ENCODE measurements around the gene PLXDC1. TPM values are rescaled to one million over a fixed set of nuclear protein-coding genes. Genes with fewer than 3 reads are reported as not detected.

Gene PLXDC1
- total RNA-seq, 1 experiment from 2014 or later = not detected

DNA sequence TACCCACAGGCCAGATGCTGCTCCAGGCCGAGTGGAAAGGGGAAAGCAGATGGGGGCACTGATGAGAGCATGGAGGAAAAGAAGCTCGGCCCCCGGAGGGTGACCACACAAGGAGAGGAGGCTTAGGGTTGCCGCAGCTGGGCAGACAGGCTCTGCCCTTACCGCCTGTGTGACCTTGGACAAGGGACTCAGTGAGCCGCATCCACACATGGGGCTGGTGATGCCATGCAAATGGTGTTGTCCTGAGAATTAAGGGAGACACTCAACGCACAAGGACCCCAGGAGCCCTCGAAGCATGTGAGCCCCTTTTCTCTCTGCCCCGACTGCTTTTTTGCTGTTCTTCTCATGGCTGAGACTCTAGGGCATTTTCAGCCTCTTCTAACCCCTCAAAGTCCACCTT lies 61.0 kb downstream of the PLXDC1 start:
- no TSS peak for BruUV-seq (replicated peaks)
- DNase-seq (ENCODE audit: low read depth, low spot score) (no peak), ATAC-seq (no peak)
- no peaks in the 10 kb centered on the region for H3K9me3 ChIP-seq (ENCODE audit: control insufficient read depth, insufficient read depth, low read depth, low read length)
- H3K4me3 ChIP-seq (ENCODE audit: low read depth in 2 of 2, low read length in 2 of 2) = no peak overlapping the region
- in situ Hi-C loops (cut with HindIII; ENCODE audit: low pct_unique_long_range_greater_than_20kb, low sequenced_read_pairs) (no loop called here), intact Hi-C loops (cut with micrococcal nuclease; ENCODE audit: unreplicated experiment) (no loop called here)
- no peaks in the 10 kb centered on the region for H3K4me1 ChIP-seq (ENCODE audit: control insufficient read depth, insufficient read depth, low read length)
- H3K36me3 ChIP-seq (ENCODE audit: control insufficient read depth, insufficient read depth, low read length) = no peaks in the 10 kb centered on the region
- CTCF ChIA-PET = no interaction called here
- POLR2A ChIA-PET = no interaction called here
- TF ChIP-seq, protein P1, sequence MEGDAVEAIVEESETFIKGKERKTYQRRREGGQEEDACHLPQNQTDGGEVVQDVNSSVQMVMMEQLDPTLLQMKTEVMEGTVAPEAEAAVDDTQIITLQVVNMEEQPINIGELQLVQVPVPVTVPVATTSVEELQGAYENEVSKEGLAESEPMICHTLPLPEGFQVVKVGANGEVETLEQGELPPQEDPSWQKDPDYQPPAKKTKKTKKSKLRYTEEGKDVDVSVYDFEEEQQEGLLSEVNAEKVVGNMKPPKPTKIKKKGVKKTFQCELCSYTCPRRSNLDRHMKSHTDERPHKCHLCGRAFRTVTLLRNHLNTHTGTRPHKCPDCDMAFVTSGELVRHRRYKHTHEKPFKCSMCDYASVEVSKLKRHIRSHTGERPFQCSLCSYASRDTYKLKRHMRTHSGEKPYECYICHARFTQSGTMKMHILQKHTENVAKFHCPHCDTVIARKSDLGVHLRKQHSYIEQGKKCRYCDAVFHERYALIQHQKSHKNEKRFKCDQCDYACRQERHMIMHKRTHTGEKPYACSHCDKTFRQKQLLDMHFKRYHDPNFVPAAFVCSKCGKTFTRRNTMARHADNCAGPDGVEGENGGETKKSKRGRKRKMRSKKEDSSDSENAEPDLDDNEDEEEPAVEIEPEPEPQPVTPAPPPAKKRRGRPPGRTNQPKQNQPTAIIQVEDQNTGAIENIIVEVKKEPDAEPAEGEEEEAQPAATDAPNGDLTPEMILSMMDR (IDR thresholded peaks at IDR 0.05) = no peak
- no peaks in the 10 kb centered on the region for H3K27me3 ChIP-seq (ENCODE audit: control insufficient read depth, insufficient read depth, low read length)
- H3K27ac ChIP-seq (ENCODE audit: low read length) = no peak overlapping the region

DNA sequence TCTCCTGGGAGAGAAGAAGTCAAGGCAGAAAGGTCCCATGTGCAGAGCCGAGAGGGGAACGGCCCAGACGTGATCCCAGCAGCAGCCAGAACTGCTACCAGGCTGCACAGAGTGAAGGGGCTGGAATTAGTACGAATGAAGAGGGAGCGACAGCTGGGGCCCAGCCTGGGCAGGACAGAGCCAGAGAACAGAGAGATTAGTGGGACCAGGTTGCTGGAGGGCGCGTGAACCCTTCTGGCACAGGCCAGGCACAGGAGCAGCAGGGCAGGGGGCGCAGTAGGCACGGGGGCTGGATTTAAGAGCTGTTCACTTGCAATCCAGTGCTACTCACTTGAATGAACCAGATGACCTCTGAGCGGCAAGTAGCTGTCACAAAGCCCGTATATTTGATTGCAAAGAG lies 66.9 kb downstream of the PLXDC1 start:
- no peak for ATAC-seq
- POLR2A ChIA-PET = no interaction called here

DNA sequence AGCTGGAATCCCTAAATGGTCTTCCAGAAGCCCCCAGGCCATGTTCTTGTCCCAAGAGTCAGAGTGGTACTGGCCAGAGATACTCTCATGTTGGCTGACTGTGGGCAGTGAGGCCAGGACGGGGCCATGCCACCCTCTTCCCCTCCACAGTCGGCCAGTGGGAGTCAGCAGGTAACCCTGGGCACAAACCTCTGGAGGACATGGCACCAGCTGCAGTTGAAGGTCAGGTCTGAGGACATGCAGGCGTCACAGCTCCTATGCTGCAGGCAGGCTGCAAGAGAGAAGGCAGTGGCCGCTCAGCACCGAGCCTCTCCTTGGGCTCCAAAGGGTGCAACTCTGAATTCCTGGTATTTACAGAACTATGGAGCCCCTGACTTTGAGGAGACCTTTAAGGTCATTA lies 68.2 kb downstream of the PLXDC1 start:
- no peak overlapping the region for H3K27ac ChIP-seq (ENCODE audit: low read length)
- no peak overlapping the region for H3K4me3 ChIP-seq (ENCODE audit: low read depth in 2 of 2, low read length in 2 of 2)
- H3K36me3 ChIP-seq (ENCODE audit: control insufficient read depth, insufficient read depth, low read length) = no peaks in the 10 kb centered on the region
- ATAC-seq = no peak
- intact Hi-C loops (cut with micrococcal nuclease; ENCODE audit: unreplicated experiment) (no loop called here), in situ Hi-C loops (cut with HindIII; ENCODE audit: low pct_unique_long_range_greater_than_20kb, low sequenced_read_pairs) (no loop called here)
- TF ChIP-seq TCF7L2 (IDR thresholded peaks at IDR 0.05; ENCODE audit: low read depth, low read length) = no peak
- no peak for TF ChIP-seq SIN3A (IDR thresholded peaks at IDR 0.05; ENCODE audit: borderline replicate concordance, insufficient read depth, low read depth, low read length)
- TF ChIP-seq, protein P1 (IDR thresholded peaks at IDR 0.05) = no peak
- TF ChIP-seq, protein P2, sequence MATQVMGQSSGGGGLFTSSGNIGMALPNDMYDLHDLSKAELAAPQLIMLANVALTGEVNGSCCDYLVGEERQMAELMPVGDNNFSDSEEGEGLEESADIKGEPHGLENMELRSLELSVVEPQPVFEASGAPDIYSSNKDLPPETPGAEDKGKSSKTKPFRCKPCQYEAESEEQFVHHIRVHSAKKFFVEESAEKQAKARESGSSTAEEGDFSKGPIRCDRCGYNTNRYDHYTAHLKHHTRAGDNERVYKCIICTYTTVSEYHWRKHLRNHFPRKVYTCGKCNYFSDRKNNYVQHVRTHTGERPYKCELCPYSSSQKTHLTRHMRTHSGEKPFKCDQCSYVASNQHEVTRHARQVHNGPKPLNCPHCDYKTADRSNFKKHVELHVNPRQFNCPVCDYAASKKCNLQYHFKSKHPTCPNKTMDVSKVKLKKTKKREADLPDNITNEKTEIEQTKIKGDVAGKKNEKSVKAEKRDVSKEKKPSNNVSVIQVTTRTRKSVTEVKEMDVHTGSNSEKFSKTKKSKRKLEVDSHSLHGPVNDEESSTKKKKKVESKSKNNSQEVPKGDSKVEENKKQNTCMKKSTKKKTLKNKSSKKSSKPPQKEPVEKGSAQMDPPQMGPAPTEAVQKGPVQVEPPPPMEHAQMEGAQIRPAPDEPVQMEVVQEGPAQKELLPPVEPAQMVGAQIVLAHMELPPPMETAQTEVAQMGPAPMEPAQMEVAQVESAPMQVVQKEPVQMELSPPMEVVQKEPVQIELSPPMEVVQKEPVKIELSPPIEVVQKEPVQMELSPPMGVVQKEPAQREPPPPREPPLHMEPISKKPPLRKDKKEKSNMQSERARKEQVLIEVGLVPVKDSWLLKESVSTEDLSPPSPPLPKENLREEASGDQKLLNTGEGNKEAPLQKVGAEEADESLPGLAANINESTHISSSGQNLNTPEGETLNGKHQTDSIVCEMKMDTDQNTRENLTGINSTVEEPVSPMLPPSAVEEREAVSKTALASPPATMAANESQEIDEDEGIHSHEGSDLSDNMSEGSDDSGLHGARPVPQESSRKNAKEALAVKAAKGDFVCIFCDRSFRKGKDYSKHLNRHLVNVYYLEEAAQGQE (IDR thresholded peaks at IDR 0.05; ENCODE audit: insufficient read depth in 1 of 2, low read depth in 2 of 2, low read length in 1 of 2) = no peak
- TF ChIP-seq POLR2AphosphoS5 (IDR thresholded peaks at IDR 0.05; ENCODE audit: low read depth, low read length) = no peak
- no peak for DNase-seq (ENCODE audit: low read depth, low spot score)
- H3K27me3 ChIP-seq (ENCODE audit: control insufficient read depth, insufficient read depth, low read length) = no peaks in the 10 kb centered on the region
- ChIA-PET CTCF (no interaction called here), POLR2A (no interaction called here)
- H3K9me3 ChIP-seq (ENCODE audit: control insufficient read depth, insufficient read depth, low read depth, low read length) = no peaks in the 10 kb centered on the region
- H3K4me1 ChIP-seq (ENCODE audit: control insufficient read depth, insufficient read depth, low read length) = no peaks in the 10 kb centered on the region
- BruUV-seq (replicated peaks) = no TSS peak

More for the DNA sequence above, 66.9 kb downstream of the PLXDC1 start:
- H3K27ac ChIP-seq (ENCODE audit: low read length) = no peak overlapping the region
- H3K4me3 ChIP-seq (ENCODE audit: low read depth in 2 of 2, low read length in 2 of 2) = no peak overlapping the region
- intact Hi-C loops (cut with micrococcal nuclease; ENCODE audit: unreplicated experiment) = no loop called here
- H3K27me3 ChIP-seq (ENCODE audit: control insufficient read depth, insufficient read depth, low read length) = no peaks in the 10 kb centered on the region
- H3K9me3 ChIP-seq (ENCODE audit: control insufficient read depth, insufficient read depth, low read depth, low read length) = no peaks in the 10 kb centered on the region
- TF ChIP-seq SIN3A (IDR thresholded peaks at IDR 0.05; ENCODE audit: borderline replicate concordance, insufficient read depth, low read depth, low read length) = no peak
- BruUV-seq (replicated peaks) = no TSS peak
- in situ Hi-C loops (cut with HindIII; ENCODE audit: low pct_unique_long_range_greater_than_20kb, low sequenced_read_pairs) = no loop called here
- CTCF ChIA-PET = no interaction called here
- H3K4me1 ChIP-seq (ENCODE audit: control insufficient read depth, insufficient read depth, low read length) = no peaks in the 10 kb centered on the region
- no peaks in the 10 kb centered on the region for H3K36me3 ChIP-seq (ENCODE audit: control insufficient read depth, insufficient read depth, low read length)
- no peak for DNase-seq (ENCODE audit: low read depth, low spot score)

Data from Panc1 (cell line).